GM10266 (cell line): Measurements from ENCODE around the gene SH3RF2.

ENCODE experiments used
- DNase-seq: peaks from one replicate; pipeline ENCODE4 v3.0.0; 2012; ENCODE audit errors: extremely low spot score
- CTCF ChIP-seq: IDR thresholded peaks from 2 replicates; pipeline ENCODE4 v1.5.1; 2012; ENCODE audit warnings: mild to moderate bottlenecking, low read depth; ENCODE audit not compliant: control insufficient read depth, insufficient read depth; ENCODE audit errors: missing control alignments

SH3RF2 gene

GRCh38 chr5:146025114-146025680 is 88.8 kb downstream of the SH3RF2 start:
- TF ChIP-seq CTCF: no peak
- no peak for DNase-seq

GRCh38 chr5:146025681-146026080 is 89.3 kb downstream of the SH3RF2 start:
- TF ChIP-seq CTCF: no peak

DNA sequence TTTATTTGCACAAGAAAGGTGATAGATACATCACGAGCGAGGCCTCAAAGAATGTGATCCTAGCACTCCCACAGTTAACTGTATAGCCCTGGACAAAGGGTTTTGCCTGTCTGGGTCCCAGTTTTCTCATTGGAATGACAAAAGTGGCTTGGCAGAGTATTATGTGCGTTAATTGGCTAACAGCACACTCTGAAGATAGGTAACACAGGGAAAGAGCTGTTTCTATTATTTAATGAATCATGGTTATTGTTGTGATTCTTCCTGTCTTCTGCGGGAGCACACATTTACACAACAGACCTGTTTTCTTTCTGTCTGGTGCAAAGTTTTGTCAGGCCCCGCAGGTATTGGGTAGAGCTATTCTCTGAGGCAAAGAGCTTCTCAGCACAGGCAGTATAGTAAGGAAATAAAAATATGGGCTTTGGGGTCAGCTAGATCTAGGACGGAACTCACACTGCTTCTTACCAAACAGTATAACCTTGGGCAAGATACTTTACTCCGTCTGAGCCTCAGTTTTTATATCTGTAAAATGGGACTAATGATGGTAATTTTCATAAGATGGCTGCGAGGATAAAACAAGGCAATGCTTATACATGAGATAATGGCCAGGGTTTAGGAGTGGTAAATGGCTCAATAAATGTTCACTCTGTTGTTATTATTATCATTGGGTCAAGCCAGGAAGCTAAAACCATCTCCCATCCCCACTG is 90.1 kb downstream of the SH3RF2 start:
- no peak for DNase-seq
- no peak for TF ChIP-seq CTCF

More at GRCh38 chr5:146025681-146026080, 89.3 kb downstream of the SH3RF2 start:
- DNase-seq: no peak

GRCh38 chr5:146027751-146028150 is 91.4 kb downstream of the SH3RF2 start:
- TF ChIP-seq CTCF: no peak
- DNase-seq: no peak

- no peak for TF ChIP-seq CTCF
- DNase-seq: no peak
Measured at GRCh38 chr5:146032911-146033310, 96.5 kb downstream of the SH3RF2 start.

DNA sequence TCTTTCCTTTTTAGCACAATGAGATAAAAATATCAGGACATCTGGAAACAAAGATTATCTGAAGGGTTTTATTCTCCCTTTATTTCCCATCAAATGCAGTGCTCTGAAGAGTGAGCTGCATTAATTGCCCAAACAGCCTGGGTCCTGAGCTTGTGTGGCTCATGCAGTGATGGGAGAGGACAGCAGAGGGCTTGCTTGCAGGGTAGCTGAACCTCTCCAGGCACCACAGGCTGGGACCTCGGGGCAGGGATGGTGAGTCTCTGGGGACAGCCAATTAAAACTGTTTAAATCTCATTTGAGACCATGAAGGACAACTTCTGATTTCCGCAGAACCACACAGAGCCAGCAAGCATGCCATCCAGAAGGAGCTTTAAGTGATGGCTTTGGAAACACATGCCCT is 97.7 kb downstream of the SH3RF2 start:
- no peak for DNase-seq
- TF ChIP-seq CTCF: no peak

GRCh38 chr5:146034605-146035004 is 98.2 kb downstream of the SH3RF2 start:
- TF ChIP-seq CTCF: no peak
- no peak for DNase-seq
